ENCODE data around the gene RHD. TPM values are rescaled to one million over a fixed set of nuclear protein-coding genes. Genes with fewer than 3 reads are reported as not detected.

Gene RHD
- total RNA-seq, 2 experiments from 2014 or later = not detected

DNA sequence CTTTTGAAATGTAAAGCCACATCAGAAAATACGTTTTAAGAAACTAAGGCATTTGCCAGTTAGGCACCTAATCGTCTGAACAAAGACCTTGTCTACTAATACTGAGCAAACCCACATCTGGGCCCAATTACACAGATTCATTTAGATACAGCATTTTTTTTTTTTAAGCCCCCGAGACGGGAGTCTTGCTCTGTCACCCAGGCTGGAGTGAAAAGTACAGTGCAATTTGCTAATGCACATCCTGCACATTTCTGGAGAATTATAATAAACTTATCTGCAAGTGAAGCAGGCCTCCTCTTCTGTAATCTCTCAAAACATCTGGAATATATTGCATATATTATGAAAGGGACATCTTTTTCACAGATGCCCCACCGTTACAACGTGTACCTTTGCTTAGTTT, 28.4 kb upstream of the RHD start:
- no peak for DNase-seq (ENCODE audit: low spot score)
- H3K9me2 ChIP-seq (ENCODE audit: insufficient read depth, low read length) = no peaks in the 10 kb centered on the region
- peaks cover 68% of the 10 kb centered on the region for H3K36me3 ChIP-seq (ENCODE audit: insufficient read depth, low read length)
- CTCF ChIA-PET (ENCODE audit: unreplicated experiment) = no interaction called here
- H4K20me1 ChIP-seq (ENCODE audit: insufficient read depth, low read length) = peaks cover 28% of the 10 kb centered on the region
- H3K4me1 ChIP-seq (ENCODE audit: insufficient read depth, low read length, poor library complexity, severe bottlenecking) = peaks cover 56% of the 10 kb centered on the region
- H2AFZ ChIP-seq (ENCODE audit: low read length) = no peak overlapping the region
- H3K27ac ChIP-seq (ENCODE audit: low read depth, low read length, poor library complexity, severe bottlenecking) = no peak overlapping the region
- BruUV-seq (replicated peaks) = no TSS peak
- peak overlapping the region; percentile 13 for H3K4me2 ChIP-seq (ENCODE audit: low read length)
- no peak overlapping the region for H3K4me3 ChIP-seq (ENCODE audit: low read depth, low read length, poor library complexity, severe bottlenecking)
- no peaks in the 10 kb centered on the region for H3K9me3 ChIP-seq (ENCODE audit: low read length)
- POLR2A ChIA-PET = no interaction called here
- intact Hi-C loops (cut with micrococcal nuclease; ENCODE audit: unreplicated experiment) = loop anchor here (10.0 kb wide), 1 partner anchor 581 kb away; no protein-coding TSS in a partner anchor
- peaks cover 51% of the 10 kb centered on the region for H3K79me2 ChIP-seq (ENCODE audit: insufficient read depth, low read depth, low read length)
- TF ChIP-seq CTCF (conservative IDR thresholded peaks at IDR 0.05; ENCODE audit: low read length) = no peak
- no peak for TF ChIP-seq EZH2phosphoT487 (IDR thresholded peaks at IDR 0.05; ENCODE audit: borderline replicate concordance, low read depth, low read length)

GRCh38 chr1:25245393-25245792, 26.9 kb upstream of the RHD start:
- Histone ChIP-seq H4K20me1 (ENCODE audit: insufficient read depth, low read length) (peaks cover 28% of the 10 kb centered on the region), H3K36me3 (ENCODE audit: insufficient read depth, low read length) (peaks cover 64% of the 10 kb centered on the region), H3K4me3 (ENCODE audit: low read depth, low read length, poor library complexity, severe bottlenecking) (peak overlapping the region; percentile 78), H3K4me2 (ENCODE audit: low read length) (peak overlapping the region; percentile 83), H3K27ac (ENCODE audit: low read depth, low read length, poor library complexity, severe bottlenecking) (no peak overlapping the region), H3K9me2 (ENCODE audit: insufficient read depth, low read length) (no peaks in the 10 kb centered on the region), H2AFZ (ENCODE audit: low read length) (no peak overlapping the region), H3K9me3 (ENCODE audit: low read length) (no peaks in the 10 kb centered on the region), H3K79me2 (ENCODE audit: insufficient read depth, low read depth, low read length) (peaks cover 51% of the 10 kb centered on the region), H3K4me1 (ENCODE audit: insufficient read depth, low read length, poor library complexity, severe bottlenecking) (peaks cover 44% of the 10 kb centered on the region)
- no peak for TF ChIP-seq CTCF (conservative IDR thresholded peaks at IDR 0.05; ENCODE audit: low read length)
- TF ChIP-seq EZH2phosphoT487 (IDR thresholded peaks at IDR 0.05; ENCODE audit: borderline replicate concordance, low read depth, low read length) = no peak
- no TSS peak for BruUV-seq (replicated peaks)
- intact Hi-C loops (cut with micrococcal nuclease; ENCODE audit: unreplicated experiment) = loop anchor here (5.0 to 10.0 kb wide), 2 partner anchors 92 to 579 kb away; partner anchors contain the start of gene TMEM50A
- ChIA-PET POLR2A (interaction anchor here (0.6 to 1.7 kb wide), 3 partner anchors 9 to 627 kb away, joined by 3 to 9 read pairs (median 3); partner anchors contain the start of gene SYF2), CTCF (ENCODE audit: unreplicated experiment) (no interaction called here)
- no peak for DNase-seq (ENCODE audit: low spot score)

DNA sequence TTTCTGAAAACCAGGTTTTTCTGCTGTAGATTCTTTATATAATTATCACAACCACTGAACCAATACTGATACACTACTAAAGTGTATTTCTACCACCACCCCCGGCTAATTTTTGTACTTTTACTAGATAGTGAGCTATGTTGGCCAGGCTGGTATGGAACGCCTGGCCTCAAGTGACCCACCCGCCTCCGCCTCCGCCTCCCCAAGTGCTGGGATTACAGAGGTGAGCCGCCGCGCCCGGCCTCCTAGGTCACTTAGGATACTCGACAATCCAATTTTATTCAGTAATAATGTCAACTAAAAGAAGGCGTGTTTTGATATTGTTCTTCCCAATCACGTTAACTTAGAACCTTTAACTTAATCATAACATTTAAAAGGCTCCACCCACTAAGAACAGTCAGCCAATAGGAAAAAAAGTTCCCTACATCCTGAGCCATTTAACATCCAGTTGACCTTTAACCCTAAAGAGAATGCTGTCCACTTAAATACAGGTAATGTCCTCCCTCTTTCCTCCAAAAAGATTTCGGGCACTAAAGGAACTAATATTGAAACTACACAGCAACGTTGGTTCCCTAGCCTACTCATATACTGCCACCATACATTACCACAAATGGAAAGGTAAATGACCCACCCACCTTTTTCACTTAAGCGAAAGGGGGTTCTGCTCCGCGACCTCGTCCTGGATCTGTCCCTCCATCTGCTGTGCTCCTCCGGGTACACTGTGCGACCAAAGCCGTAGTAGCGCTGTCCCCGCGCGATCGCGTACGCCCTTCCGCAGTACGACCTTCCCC, 26.3 kb upstream of the RHD start:
- peaks cover 51% of the 10 kb centered on the region for H3K79me2 ChIP-seq (ENCODE audit: insufficient read depth, low read depth, low read length)
- H2AFZ ChIP-seq (ENCODE audit: low read length) = no peak overlapping the region
- ChIA-PET POLR2A (interaction anchor here (1.7 kb wide), 1 partner anchor 14 kb away, joined by 9 read pairs; the partner anchor contains the start of gene SYF2), CTCF (ENCODE audit: unreplicated experiment) (no interaction called here)
- no peaks in the 10 kb centered on the region for H3K9me3 ChIP-seq (ENCODE audit: low read length)
- intact Hi-C loops (cut with micrococcal nuclease; ENCODE audit: unreplicated experiment) = loop anchor here (5.0 to 10.0 kb wide), 2 partner anchors 91 to 579 kb away; partner anchors contain the start of gene TMEM50A
- peaks cover 28% of the 10 kb centered on the region for H4K20me1 ChIP-seq (ENCODE audit: insufficient read depth, low read length)
- H3K27ac ChIP-seq (ENCODE audit: low read depth, low read length, poor library complexity, severe bottlenecking) = peak overlapping the region; percentile 85
- H3K4me3 ChIP-seq (ENCODE audit: low read depth, low read length, poor library complexity, severe bottlenecking) = peak overlapping the region; percentile 78
- no TSS peak for BruUV-seq (replicated peaks)
- H3K4me1 ChIP-seq (ENCODE audit: insufficient read depth, low read length, poor library complexity, severe bottlenecking) = peaks cover 38% of the 10 kb centered on the region
- H3K9me2 ChIP-seq (ENCODE audit: insufficient read depth, low read length) = no peaks in the 10 kb centered on the region
- peaks cover 58% of the 10 kb centered on the region for H3K36me3 ChIP-seq (ENCODE audit: insufficient read depth, low read length)
- TF ChIP-seq EZH2phosphoT487 (IDR thresholded peaks at IDR 0.05; ENCODE audit: borderline replicate concordance, low read depth, low read length) = no peak
- no peak for TF ChIP-seq CTCF (conservative IDR thresholded peaks at IDR 0.05; ENCODE audit: low read length)
- DNase-seq (ENCODE audit: low spot score) = peak; percentile 31
- peak overlapping the region; percentile 83 for H3K4me2 ChIP-seq (ENCODE audit: low read length)
